Small intestine (tissue), 7 donors: ENCODE measurements around the gene CMC2. TPM values are rescaled to one million over a fixed set of nuclear protein-coding genes. Genes with fewer than 3 reads are reported as not detected.
A peak's percentile ranks its signal among the peaks of the same experiment; 100 is the strongest.

ENCODE experiments used
- DNase-seq, 2 donors: peaks; one replicate each; pipeline versions ENCODE4 v3.0.0 to v3.0.0-alpha.2; 2013
- FAIRE-seq: peaks from 2 replicates; lab custom pipeline; 2012; peaks lifted over from hg19 to GRCh38; lab: Jason Lieb, UNC
- H3K27ac ChIP-seq, 3 donors: one replicate each; pipeline ENCODE4 v1.5.1; 2013; ENCODE audit warnings: low read length in 2 of 3, mild to moderate bottlenecking in 2 of 3, control low read depth in 1 of 3, inconsistent platforms in 1 of 3, low read depth in 1 of 3, moderate library complexity in 1 of 3
- H3K27me3 ChIP-seq, 3 donors: one replicate each; pipeline ENCODE4 v1.6.1; 2013; ENCODE audit warnings: low read length in 3 of 3, inconsistent platforms in 1 of 3; ENCODE audit not compliant: control insufficient read depth in 3 of 3, insufficient read depth in 3 of 3
- H3K36me3 ChIP-seq, 3 donors: one replicate each; pipeline ENCODE4 v1.6.1; 2013; ENCODE audit warnings: low read length in 3 of 3, inconsistent platforms in 1 of 3, low read depth in 1 of 3, mild to moderate bottlenecking in 1 of 3, moderate library complexity in 1 of 3; ENCODE audit not compliant: control insufficient read depth in 3 of 3, insufficient read depth in 2 of 3
- H3K4me1 ChIP-seq, 3 donors: one replicate each; pipeline ENCODE4 v1.6.1; 2013; ENCODE audit warnings: low read length in 2 of 3, inconsistent platforms in 1 of 3, low read depth in 1 of 3, mild to moderate bottlenecking in 1 of 3, moderate library complexity in 1 of 3; ENCODE audit not compliant: control insufficient read depth in 3 of 3, insufficient read depth in 2 of 3
- H3K4me3 ChIP-seq, 3 donors: one replicate each; pipeline ENCODE4 v1.5.1; 2013; ENCODE audit warnings: low read length in 3 of 3, control low read depth in 1 of 3, inconsistent platforms in 1 of 3, low read depth in 1 of 3, mild to moderate bottlenecking in 1 of 3, moderate library complexity in 1 of 3
- H3K9me3 ChIP-seq, 2 donors: one replicate each; pipeline ENCODE4 v1.6.1; 2013; ENCODE audit warnings: low read depth in 1 of 2, low read length in 1 of 2; ENCODE audit not compliant: control insufficient read depth in 2 of 2, insufficient read depth in 1 of 2
- WGBS, 3 donors: extraction: QIAGEN DNeasy Blood & Tissue Kit; methylation state at CpG; one replicate each; pipeline ENCODE4 v1.1.7; 2013; 5-methylcytosine and 5-hydroxymethylcytosine counted together
- polyA plus RNA-seq, 4 donors: library from polyadenylated mRNA; stranded (reverse) in 3 of 4; unstranded in 1 of 4; fragments of 200-250 nt in 3 of 4; fragments of 120-200 nt in 1 of 4; gene quantifications; one replicate each; pipeline versions ENCODE4 v1.2.1 to v1.2.3, GENCODE V29; 2013
- donor health status: healthy with polysubstance abuse.
- donor health status: control.
- donor health status: control.
- donor health status: Bipolar disorder and iron deficiency.
- donor health status: healthy.

The CMC2 gene
- polyA plus RNA-seq, 4 donors = 50.0 to 140 (median 125) TPM

GRCh38 chr16:80946481-80946880, 60.2 kb downstream of the CMC2 start:
- peaks cover 0 to 4% (median 2%) of the 10 kb centered on the region in 3 donors for H3K27me3 ChIP-seq
- 80 to 88% (median 82%) methylated on average over 4 of the region's 4 CpGs for WGBS, 3 donors

DNA sequence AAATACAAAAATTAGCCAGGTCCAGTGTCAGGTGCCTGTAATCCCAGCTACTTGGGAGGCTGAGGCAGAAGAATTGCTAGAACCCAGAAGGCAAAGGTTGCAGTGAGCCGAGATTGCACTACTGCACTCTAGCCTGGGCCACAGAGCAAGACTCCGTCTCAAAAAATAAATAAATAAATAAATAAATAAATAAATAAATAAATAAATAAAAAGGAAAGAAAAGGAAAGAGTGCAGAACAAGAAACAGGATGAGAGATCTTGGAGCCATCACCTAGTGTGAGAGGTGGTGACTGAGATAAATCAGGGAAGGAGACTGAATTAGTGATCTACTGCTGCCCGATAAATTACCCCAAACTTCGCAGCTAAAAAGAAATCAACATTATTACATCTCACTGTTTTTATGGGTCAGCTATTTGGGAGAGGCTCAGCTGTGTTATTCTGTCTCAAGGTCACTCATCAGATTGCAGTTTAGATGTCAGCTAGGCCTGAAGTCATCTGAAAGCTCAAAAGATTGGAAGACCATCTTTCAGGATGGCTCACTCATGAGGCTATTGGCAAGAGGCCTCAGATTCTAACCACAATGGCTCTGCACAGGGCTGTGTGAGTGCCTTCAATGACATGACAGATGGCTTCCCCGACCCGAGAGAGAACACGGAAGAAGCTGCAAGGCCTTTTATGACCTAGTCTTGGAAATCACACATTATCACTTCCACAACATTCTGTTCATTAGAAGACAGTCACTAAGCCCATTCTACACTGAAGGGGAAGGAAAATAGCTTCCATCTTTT, 66.4 kb downstream of the CMC2 start:
- H3K9me3 ChIP-seq = peaks cover 0 to 5% of the 10 kb centered on the region in 2 donors
- DNase-seq = no peak
- H3K4me3 ChIP-seq = no peak overlapping the region
- H3K27ac ChIP-seq = no peak overlapping the region
- H3K27me3 ChIP-seq = no peaks in the 10 kb centered on the region
- no peaks in the 10 kb centered on the region for H3K4me1 ChIP-seq
- H3K36me3 ChIP-seq = no peaks in the 10 kb centered on the region
- FAIRE-seq = no peak
- WGBS, 3 donors = 83 to 86% (median 85%) methylated on average over 7 of the region's 7 CpGs

More at GRCh38 chr16:80946481-80946880, 60.2 kb downstream of the CMC2 start:
- FAIRE-seq (no peak), DNase-seq (no peak)
- H3K4me1 ChIP-seq = no peaks in the 10 kb centered on the region
- no peak overlapping the region for H3K4me3 ChIP-seq
- H3K36me3 ChIP-seq = no peaks in the 10 kb centered on the region
- peaks cover 0 to 3% of the 10 kb centered on the region in 2 donors for H3K9me3 ChIP-seq
- H3K27ac ChIP-seq = no peak overlapping the region

DNA sequence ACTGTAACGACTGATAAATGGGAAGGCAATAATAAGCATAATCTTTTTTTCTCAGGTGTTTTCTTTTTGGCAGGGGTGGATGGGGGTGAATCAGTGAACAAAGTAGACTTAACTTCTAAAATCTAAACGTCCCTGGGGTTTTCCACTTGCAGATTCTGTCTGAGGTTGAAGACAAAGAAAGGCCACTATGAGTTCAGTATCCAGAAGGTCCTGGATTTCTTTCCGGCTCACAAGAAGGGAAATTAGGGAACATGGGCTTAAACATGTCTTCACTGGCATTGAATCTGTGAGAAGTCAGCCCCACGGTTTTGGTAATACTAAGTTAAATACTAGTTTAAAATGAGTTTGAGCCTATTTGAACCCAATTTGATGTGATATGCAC, 67.8 kb downstream of the CMC2 start:
- DNase-seq = no peak
- no peaks in the 10 kb centered on the region for H3K27me3 ChIP-seq
- FAIRE-seq = no peak
- H3K4me1 ChIP-seq = no peaks in the 10 kb centered on the region
- no peaks in the 10 kb centered on the region for H3K36me3 ChIP-seq
- 77 to 82% (median 79%) methylated on average over 4 of the region's 4 CpGs for WGBS, 3 donors
- peaks cover 0 to 3% of the 10 kb centered on the region in 2 donors for H3K9me3 ChIP-seq
- H3K4me3 ChIP-seq = no peak overlapping the region
- no peak overlapping the region for H3K27ac ChIP-seq

- H3K27ac ChIP-seq = no peak overlapping the region
Measured at GRCh38 chr16:80938004-80938878, 68.4 kb downstream of the CMC2 start.

DNA sequence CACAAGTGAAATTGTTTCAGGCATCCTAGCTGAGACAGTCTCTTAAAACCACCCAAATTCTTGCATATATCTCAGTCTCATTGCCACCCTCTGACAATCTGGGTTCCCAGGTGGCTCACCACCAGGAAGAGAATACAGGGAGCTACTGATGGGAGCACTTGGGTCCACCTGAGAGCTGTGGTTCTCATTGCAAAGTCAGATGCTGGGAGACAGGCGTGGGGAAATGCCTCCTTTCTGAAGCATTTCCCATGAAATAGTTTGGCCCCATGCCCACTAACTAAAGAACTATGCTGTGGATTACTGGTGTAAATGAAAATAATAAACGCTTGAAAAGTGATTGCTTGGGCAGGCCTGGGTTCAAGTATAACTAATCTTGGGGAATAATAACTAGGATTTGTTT, 70.3 kb downstream of the CMC2 start:
- DNase-seq (no peak), FAIRE-seq (no peak)
- no peak overlapping the region for H3K27ac ChIP-seq
- WGBS, 3 donors = 71 to 86% (median 78%) methylated on average over 2 of the region's 2 CpGs
- no peak overlapping the region for H3K4me3 ChIP-seq
- H3K27me3 ChIP-seq = no peaks in the 10 kb centered on the region
- peaks cover 0 to 4% (median 0%) of the 10 kb centered on the region in 3 donors for H3K4me1 ChIP-seq
- H3K36me3 ChIP-seq = no peaks in the 10 kb centered on the region
- peaks cover 0 to 2% of the 10 kb centered on the region in 2 donors for H3K9me3 ChIP-seq

More at GRCh38 chr16:80938004-80938878, 68.4 kb downstream of the CMC2 start:
- Histone ChIP-seq H3K4me1 (no peaks in the 10 kb centered on the region), H3K27me3 (no peaks in the 10 kb centered on the region), H3K9me3 (peaks cover 0 to 2% of the 10 kb centered on the region in 2 donors), H3K36me3 (no peaks in the 10 kb centered on the region), H3K4me3 (no peak overlapping the region)
- FAIRE-seq (no peak), DNase-seq (no peak)
- 71 to 89% (median 84%) methylated on average over 15 of the region's 15 CpGs for WGBS, 3 donors

DNA sequence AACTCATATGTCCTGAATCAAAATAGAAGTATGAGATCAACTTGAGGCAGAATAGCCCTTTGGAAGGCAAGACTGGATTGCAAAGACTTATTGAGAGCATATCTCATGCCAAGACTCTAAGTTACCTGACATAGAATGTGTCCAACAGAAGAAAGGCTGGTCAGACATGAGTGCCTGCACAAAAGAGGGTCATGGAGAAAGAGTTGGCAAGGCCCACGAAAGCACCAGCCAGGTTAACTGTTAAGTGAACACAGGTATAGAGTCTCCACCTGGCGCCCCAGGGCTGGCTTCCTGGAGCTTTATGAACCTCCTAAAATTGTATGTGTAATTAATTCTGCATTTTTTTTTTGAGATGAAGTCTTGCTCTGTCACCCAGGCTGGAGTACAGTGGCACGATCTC, 71.0 kb downstream of the CMC2 start:
- 82 to 93% (median 84%) methylated on average over 3 of the region's 3 CpGs for WGBS, 3 donors
- H3K36me3 ChIP-seq = no peaks in the 10 kb centered on the region
- no peak overlapping the region for H3K27ac ChIP-seq
- FAIRE-seq (no peak), DNase-seq (no peak)
- peaks cover 0 to 2% of the 10 kb centered on the region in 2 donors for H3K9me3 ChIP-seq
- H3K4me1 ChIP-seq = peaks cover 0 to 4% (median 0%) of the 10 kb centered on the region in 3 donors
- H3K27me3 ChIP-seq = no peaks in the 10 kb centered on the region
- H3K4me3 ChIP-seq = no peak overlapping the region

DNA sequence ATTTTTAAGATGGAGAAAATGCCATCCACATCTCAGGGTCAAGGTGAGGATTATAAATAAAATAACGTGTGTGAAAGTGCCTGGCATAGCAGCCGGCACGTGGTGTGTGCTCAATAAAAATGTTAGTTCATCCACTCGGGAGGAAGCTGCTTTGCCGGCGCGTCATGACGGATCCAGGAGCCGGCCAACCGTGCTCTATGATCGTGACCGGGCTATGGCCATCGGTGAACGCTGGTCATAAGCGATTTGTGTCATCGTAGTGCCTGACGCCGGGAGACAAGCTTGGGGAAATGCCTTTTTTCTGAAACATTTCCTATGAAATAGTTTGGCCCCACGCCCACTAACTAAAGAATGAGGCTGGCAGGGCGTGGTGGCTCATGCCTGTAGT, 74.0 kb downstream of the CMC2 start:
- H3K9me3 ChIP-seq = no peaks in the 10 kb centered on the region
- peaks cover 0 to 4% (median 0%) of the 10 kb centered on the region in 3 donors for H3K4me1 ChIP-seq
- H3K4me3 ChIP-seq = peak overlapping the region in 1 of 3 donors; percentile 37
- 28 to 35% (median 29%) methylated on average over 20 of the region's 20 CpGs for WGBS, 3 donors
- H3K27me3 ChIP-seq = peaks cover 0 to 3% (median 0%) of the 10 kb centered on the region in 3 donors
- no peak for DNase-seq
- no peak for FAIRE-seq
- H3K36me3 ChIP-seq = no peaks in the 10 kb centered on the region
- H3K27ac ChIP-seq = peak overlapping the region in 2 of 3 donors; percentile 51 to 60
